Measurements from ENCODE around the gene METTL23.
A peak's percentile ranks its signal among the peaks of the same experiment; 100 is the strongest.
"Not testable (repeated sequence)": the region's sequence is repeated elsewhere in the genome, so short reads cannot be mapped to it uniquely, and the experiment has no call there.

The METTL23 gene

GRCh38 chr17:76735586-76736348 is 9.1 kb downstream of the METTL23 start:
- DNase-seq (ENCODE audit: low spot score), result no peak

- DNase-seq (ENCODE audit: low spot score), result peak; percentile 87
Observed at GRCh38 chr17:76736349-76737081, 9.9 kb downstream of the METTL23 start.

GRCh38 chr17:76737082-76737675 is 10.5 kb downstream of the METTL23 start, which contains the start of gene SRSF2:
Gene SRSF2, minus strand, starts transcription at chr17:76737331. Its CDS starts 171 bp downstream, at chr17:76737160.
- DNase-seq (ENCODE audit: low spot score), result peak; percentile 100

- peak; percentile 98 for DNase-seq (ENCODE audit: low spot score)
Observed at GRCh38 chr17:76737676-76738467, 11.2 kb downstream of the METTL23 start, which contains the start of gene MFSD11. Gene MFSD11, plus strand, starts transcription at chr17:76738119. Its CDS starts 234 bp downstream, at chr17:76738353.

- no peak for DNase-seq (ENCODE audit: low spot score)
Observed at GRCh38 chr17:76738468-76738850, 11.8 kb downstream of the METTL23 start.

- DNase-seq (ENCODE audit: low spot score), result not testable (repeated sequence)
Observed at GRCh38 chr17:76739568-76740115, 13.0 kb downstream of the METTL23 start.

- DNase-seq (ENCODE audit: low spot score), result peak; percentile 51
Observed at GRCh38 chr17:76740329-76741118, 13.9 kb downstream of the METTL23 start.

GRCh38 chr17:76742958-76743357 is 16.3 kb downstream of the METTL23 start:
- DNase-seq (ENCODE audit: low spot score), result no peak

- no peak for DNase-seq (ENCODE audit: low spot score)
Observed at GRCh38 chr17:76744747-76745146, 18.1 kb downstream of the METTL23 start.

- DNase-seq (ENCODE audit: low spot score), result not testable (repeated sequence)
Observed at GRCh38 chr17:76745785-76746184, 19.1 kb downstream of the METTL23 start.

- no peak for DNase-seq (ENCODE audit: low spot score)
Observed at GRCh38 chr17:76747716-76748363, 21.2 kb downstream of the METTL23 start.

GRCh38 chr17:76748657-76749056 is 22.0 kb downstream of the METTL23 start:
- DNase-seq (ENCODE audit: low spot score), result no peak

GRCh38 chr17:76751416-76751993 is 24.9 kb downstream of the METTL23 start:
- DNase-seq (ENCODE audit: low spot score), result no peak

- no peak for DNase-seq (ENCODE audit: low spot score)
Observed at GRCh38 chr17:76752006-76752405, 25.4 kb downstream of the METTL23 start.

- no peak for DNase-seq (ENCODE audit: low spot score)
Observed at GRCh38 chr17:76753061-76753961, 26.7 kb downstream of the METTL23 start.

- DNase-seq (ENCODE audit: low spot score), result no peak
Observed at GRCh38 chr17:76755285-76755684, 28.6 kb downstream of the METTL23 start.

GRCh38 chr17:76757256-76757655 is 30.6 kb downstream of the METTL23 start:
- no peak for DNase-seq (ENCODE audit: low spot score)

GRCh38 chr17:76758570-76758969 is 31.9 kb downstream of the METTL23 start:
- DNase-seq (ENCODE audit: low spot score), result no peak

Data from D341Med (cell line).